NOMO-1 treated with dmso at 0.1 percent for 144 hours (cell line): ENCODE measurements around the gene APBB1.
"Not testable (repeated sequence)": the region's sequence is repeated elsewhere in the genome, so short reads cannot be mapped to it uniquely, and the experiment has no call there.

Source experiments
- DNase-seq: peaks from one replicate; lab custom pipeline; 2025; ENCODE audit not compliant: unreplicated experiment; lab: John Stamatoyannopoulos, UW

Gene APBB1

GRCh38 chr11:6417907-6418556, 862 bp downstream of the APBB1 start:
- no peak for DNase-seq

DNA sequence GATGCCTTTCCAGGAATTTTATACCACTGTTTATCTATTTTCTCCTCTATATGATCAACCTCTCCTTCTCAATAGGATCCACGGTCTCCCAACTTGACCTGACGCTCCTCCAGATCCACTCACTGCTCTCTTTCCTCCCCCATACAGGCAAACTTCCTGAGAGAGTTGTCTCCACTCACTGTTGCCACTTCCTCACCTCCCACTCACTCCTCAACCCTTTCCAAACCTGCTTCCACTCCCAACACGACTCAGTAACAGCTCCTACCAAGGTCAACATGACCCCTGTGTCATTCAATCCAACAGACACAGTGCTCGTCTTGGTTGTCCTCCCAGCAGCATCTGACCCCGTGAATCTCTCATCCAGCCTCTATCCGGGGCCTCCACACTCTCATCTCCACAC, 3.1 kb downstream of the APBB1 start:
- DNase-seq: no peak

- peak; percentile 45 for DNase-seq
Measured at GRCh38 chr11:6414874-6415328, 4.0 kb downstream of the APBB1 start.

DNA sequence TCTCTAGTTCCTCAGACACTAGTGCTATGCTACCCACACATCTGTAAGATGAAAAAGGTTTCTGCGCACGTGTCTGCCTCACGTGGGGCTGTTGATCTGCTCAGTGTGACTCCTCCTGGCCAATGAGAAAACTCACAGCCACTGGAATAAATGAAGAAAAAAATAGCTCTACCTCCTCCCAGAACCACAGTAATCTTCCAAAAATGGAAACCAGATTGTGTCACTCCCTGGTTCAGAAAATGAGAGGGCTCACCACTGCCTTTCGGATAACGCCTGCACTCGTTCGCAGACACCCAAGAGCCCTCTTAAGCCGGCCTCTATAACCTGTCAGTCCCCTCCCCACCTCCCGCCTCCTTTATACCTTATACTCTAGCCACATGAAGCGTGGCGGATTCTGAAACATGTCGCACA, 5.1 kb downstream of the APBB1 start:
- DNase-seq: no peak

GRCh38 chr11:6411594-6412031, 7.3 kb downstream of the APBB1 start:
- DNase-seq: no peak

GRCh38 chr11:6410695-6411430, 8.0 kb downstream of the APBB1 start:
- DNase-seq: no peak

- no peak for DNase-seq
Measured at GRCh38 chr11:6406370-6406769, 12.5 kb downstream of the APBB1 start.

DNA sequence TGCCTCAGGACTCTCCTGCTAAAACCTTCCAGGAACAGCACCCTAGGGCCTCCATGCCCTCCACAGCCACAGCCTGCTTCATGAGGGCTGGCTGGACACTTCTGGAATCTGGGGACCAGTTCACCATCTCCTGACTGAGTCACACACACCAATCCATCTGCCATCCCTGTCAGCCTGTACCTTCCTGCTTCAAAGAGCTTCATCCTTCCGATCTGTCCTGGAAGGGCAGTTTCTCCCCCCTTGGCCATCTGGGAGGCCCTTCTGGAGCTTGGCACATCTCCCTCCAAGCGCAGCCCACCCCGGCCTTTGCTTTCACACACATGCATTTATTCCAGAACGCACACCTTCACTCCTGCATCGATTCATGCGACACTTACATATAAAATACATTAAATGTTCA, 13.0 kb downstream of the APBB1 start:
- no peak for DNase-seq

GRCh38 chr11:6405052-6405667, 13.7 kb downstream of the APBB1 start:
- DNase-seq: no peak

- DNase-seq: no peak
Measured at GRCh38 chr11:6404342-6405051, 14.4 kb downstream of the APBB1 start.

DNA sequence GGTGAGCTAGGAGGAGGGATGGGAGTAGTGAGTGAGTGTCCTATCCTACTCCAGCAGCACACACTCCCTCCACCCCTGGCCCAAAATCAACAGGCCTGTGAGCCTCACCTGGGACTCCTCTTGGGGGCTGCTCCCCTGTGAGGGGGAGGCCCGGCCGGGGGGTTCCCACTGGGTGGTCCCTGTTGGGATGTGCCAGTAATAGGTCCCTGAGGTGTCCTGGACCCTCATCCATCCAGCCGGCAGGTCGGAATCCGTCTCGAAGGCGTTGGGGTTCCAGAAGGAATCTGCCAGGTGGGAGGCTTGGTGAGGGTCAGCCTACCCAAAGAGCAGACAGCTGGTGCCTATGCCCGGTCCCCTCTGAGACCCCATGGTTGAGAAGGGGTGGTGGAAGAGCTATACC, 15.4 kb downstream of the APBB1 start:
- DNase-seq: no peak

DNA sequence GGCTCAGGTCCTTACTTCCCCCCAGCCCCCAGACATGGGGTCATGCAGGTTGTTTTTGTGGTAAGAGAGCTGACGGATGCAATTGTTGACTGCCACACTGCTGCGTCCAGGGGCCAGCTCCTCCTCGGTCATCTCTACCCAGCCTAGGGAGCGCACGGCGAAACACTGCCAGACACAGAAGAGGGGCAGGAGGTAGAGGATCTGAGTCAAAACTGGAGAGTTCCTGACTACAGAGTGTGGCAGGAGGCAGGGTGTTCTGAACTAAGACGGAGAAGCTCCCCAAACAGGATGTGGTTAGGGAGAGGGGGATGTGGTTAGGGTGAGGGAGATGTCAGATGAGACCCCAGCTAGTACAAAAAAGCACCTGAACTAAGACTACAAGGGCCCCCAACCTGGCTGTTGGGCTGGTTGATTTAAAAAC, 16.3 kb downstream of the APBB1 start:
- no peak for DNase-seq

DNA sequence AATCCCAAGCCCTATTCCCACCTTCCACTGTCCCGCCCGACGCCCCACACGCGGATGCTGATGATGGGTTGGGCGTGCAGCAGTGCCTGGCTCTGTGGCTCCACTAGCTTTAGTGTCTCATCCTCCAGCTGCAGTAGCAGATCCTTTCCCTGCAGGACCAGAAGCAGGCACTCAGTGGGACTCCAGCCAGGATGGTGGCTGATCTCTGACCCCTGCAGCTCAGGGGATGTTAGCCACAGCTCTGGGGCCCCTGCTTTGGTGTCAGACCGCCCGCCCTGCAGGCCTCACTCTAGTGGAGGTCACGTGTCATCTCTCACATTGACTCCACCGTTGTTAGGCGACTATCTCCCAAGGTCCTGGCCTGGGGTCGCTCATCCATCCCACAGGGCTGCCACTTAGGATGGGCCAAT, 16.8 kb downstream of the APBB1 start:
- DNase-seq: no peak

DNA sequence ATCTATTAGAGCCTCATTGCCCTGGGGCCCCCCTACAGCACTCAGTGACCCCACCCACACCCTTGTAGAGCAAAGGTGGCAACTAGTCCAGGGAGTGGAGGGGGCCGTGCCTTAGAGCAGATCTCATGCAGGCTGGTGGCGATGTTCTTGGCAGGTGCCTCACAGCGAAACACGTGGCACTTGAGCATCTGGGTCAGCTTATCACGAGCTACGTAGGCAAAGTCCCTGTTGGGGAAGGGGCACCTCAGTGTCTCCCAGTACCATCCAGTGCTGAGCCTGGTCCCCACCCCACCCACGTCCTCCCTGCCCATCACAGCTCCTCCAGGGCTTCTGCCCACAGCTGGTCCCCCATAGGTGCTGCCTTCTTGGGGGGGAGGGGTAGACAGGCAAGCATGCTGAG, 17.4 kb downstream of the APBB1 start:
- no peak for DNase-seq

- DNase-seq: no peak
Measured at GRCh38 chr11:6400431-6401345, 18.2 kb downstream of the APBB1 start.

DNA sequence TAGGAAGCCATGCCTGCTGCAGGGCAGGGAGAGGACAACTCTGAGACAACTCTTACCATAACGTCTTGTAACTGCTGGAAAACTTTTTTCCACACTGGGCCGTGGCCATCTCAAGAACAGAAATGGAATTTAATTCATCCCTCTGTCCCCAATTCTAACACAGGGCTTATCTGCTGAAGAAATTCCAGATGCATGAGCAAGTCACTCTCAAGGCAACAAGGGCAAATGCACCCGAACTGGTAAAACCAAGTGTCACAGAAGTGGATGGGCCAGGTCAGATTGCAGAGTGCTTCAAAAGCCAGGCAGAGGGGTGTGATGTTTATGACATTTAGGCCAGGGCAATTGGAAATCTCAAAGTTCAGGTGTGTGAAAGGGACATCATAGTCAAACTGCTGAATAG, 21.3 kb downstream of the APBB1 start:
- no peak for DNase-seq

DNA sequence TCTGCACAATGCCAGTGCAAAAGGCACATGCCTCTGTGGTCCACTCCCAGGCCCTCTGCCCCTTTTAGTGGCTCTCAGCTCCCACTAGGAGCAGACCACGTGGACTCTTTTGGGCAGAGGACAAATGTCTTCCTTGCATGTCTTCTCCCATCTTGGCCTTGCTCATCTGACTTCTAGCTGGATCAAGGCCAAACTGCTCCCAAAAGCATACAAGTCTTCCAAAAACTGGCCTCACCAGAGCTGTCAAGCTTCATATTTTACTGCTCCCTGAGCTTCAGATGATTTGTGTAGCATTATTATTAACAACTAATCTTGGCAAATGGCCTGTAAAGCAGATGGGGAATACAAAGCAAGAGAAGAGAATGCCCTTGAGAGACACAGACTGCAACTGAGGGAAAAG, 21.7 kb downstream of the APBB1 start:
- DNase-seq: no peak

DNA sequence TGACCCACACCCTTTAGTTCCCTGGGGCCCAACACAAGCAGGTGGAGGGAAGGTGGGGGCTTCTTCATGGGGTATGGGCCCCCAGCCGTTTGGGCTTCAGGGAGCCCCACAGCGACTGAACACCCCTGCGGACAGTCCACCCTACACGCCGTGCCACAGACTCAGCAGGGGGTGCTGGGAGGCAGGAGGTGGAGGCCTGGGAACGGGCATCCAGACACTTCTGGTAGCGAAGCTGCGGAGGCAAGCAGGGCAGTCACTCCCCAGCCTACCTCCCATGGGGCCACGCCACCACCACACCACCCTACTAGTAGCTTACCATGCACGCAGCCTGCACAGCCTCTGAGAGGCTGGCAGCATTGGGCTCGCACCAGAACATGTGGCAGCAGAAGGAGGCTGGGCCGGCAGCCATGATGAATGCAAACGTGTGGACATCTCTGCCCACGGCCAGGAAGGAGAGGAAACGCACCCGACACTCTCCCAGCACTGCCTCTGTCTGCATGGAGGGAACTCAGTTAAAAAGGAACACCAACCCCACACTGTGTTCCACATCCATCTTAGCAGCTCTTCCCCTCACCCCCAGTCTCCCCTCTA, 23.3 kb downstream of the APBB1 start:
- no peak for DNase-seq

GRCh38 chr11:6393989-6394670, 24.8 kb downstream of the APBB1 start:
- no peak for DNase-seq

- DNase-seq: not testable (repeated sequence)
Measured at GRCh38 chr11:6392251-6392650, 26.6 kb downstream of the APBB1 start.
